ENCODE measurements around the gene ST6GALNAC4. TPM values are rescaled to one million over a fixed set of nuclear protein-coding genes. Genes with fewer than 3 reads are reported as not detected.
"Not testable (repeated sequence)": the region's sequence is repeated elsewhere in the genome, so short reads cannot be mapped to it uniquely, and the experiment has no call there.

Gene ST6GALNAC4
- total and polyA plus RNA-seq, 3 donors from 2014 or later = 10.3 to 24.7 (median 18.8) TPM

GRCh38 chr9:127873886-127874285 is 43.0 kb downstream of the ST6GALNAC4 start:
- peak; percentile 91 for DNase-seq
- intact Hi-C loops (cut with DNase I; ENCODE audit: low total_unique reads) = loop anchor here (10.0 kb wide), 1 partner anchor 139 kb away; the partner anchor contains the start of gene TOR2A
- Histone ChIP-seq H3K4me3 (no peak overlapping the region), H3K4me1 (peaks cover 57% of the 10 kb centered on the region), H3K27ac (peak overlapping the region; percentile 56 to 63), H3K36me3 (ENCODE audit: low read depth, missing control alignments) (no peaks in the 10 kb centered on the region), H3K27me3 (no peaks in the 10 kb centered on the region), H3K9me3 (no peaks in the 10 kb centered on the region)
- TF ChIP-seq CTCF (IDR thresholded peaks at IDR 0.05) (no peak), POLR2A (IDR thresholded peaks at IDR 0.05) (no peak)
- WGBS, 2 donors = 39 to 72% methylated on average over 2 to 10 of the region's 10 CpGs

- no peaks in the 10 kb centered on the region for H3K36me3 ChIP-seq (ENCODE audit: low read depth, missing control alignments)
- H3K4me1 ChIP-seq = peaks cover 60% of the 10 kb centered on the region
- H3K27ac ChIP-seq = peak overlapping the region in 1 of 2 donors; percentile 63
- intact Hi-C loops (cut with DNase I; ENCODE audit: low total_unique reads) = loop anchor here (10.0 kb wide), 1 partner anchor 138 kb away; the partner anchor contains the start of gene TOR2A
- H3K9me3 ChIP-seq = no peaks in the 10 kb centered on the region
- DNase-seq = no peak
- TF ChIP-seq CTCF (IDR thresholded peaks at IDR 0.05) (no peak), POLR2A (IDR thresholded peaks at IDR 0.05) (no peak)
- WGBS, 2 donors = 42 to 66% methylated on average over 9 to 19 of the region's 19 CpGs
- H3K27me3 ChIP-seq = no peaks in the 10 kb centered on the region
- H3K4me3 ChIP-seq = no peak overlapping the region
These were observed 43.6 kb downstream of the ST6GALNAC4 start for GRCh38 chr9:127873223-127873691.

GRCh38 chr9:127872369-127873222 is 44.2 kb downstream of the ST6GALNAC4 start:
- Histone ChIP-seq H3K36me3 (ENCODE audit: low read depth, missing control alignments) (no peaks in the 10 kb centered on the region), H3K9me3 (no peaks in the 10 kb centered on the region), H3K27me3 (no peaks in the 10 kb centered on the region), H3K4me3 (no peak overlapping the region), H3K27ac (no peak overlapping the region), H3K4me1 (peaks cover 59% of the 10 kb centered on the region)
- intact Hi-C loops (cut with DNase I; ENCODE audit: low total_unique reads) = loop anchor here (10.0 kb wide), 1 partner anchor 138 kb away; the partner anchor contains the start of gene TOR2A
- WGBS, 2 donors = 75 to 85% methylated on average over 7 to 20 of the region's 20 CpGs
- no peak for TF ChIP-seq POLR2A (IDR thresholded peaks at IDR 0.05)
- no peak for DNase-seq

- H3K4me1 ChIP-seq = peaks cover 62% of the 10 kb centered on the region
- H3K9me3 ChIP-seq = no peaks in the 10 kb centered on the region
- intact Hi-C loops (cut with DNase I; ENCODE audit: low total_unique reads) = loop anchor here (10.0 kb wide), 1 partner anchor 137 kb away; the partner anchor contains the start of gene TOR2A
- no peak overlapping the region for H3K27ac ChIP-seq
- no peaks in the 10 kb centered on the region for H3K27me3 ChIP-seq
- H3K36me3 ChIP-seq (ENCODE audit: low read depth, missing control alignments) = no peaks in the 10 kb centered on the region
- no peak for DNase-seq
- no peak for TF ChIP-seq POLR2A (IDR thresholded peaks at IDR 0.05)
- TF ChIP-seq CTCF (IDR thresholded peaks at IDR 0.05) = no peak
- WGBS, 2 donors = 81 to 87% methylated on average over 9 of the region's 9 CpGs
- no peak overlapping the region for H3K4me3 ChIP-seq
These were observed 45.3 kb downstream of the ST6GALNAC4 start for GRCh38 chr9:127871531-127871930.

GRCh38 chr9:127870887-127871286 is 46.0 kb downstream of the ST6GALNAC4 start:
- 69 to 88% methylated on average over 8 to 12 of the region's 12 CpGs for WGBS, 2 donors
- TF ChIP-seq POLR2A (IDR thresholded peaks at IDR 0.05) (no peak), CTCF (IDR thresholded peaks at IDR 0.05) (no peak)
- Histone ChIP-seq H3K36me3 (ENCODE audit: low read depth, missing control alignments) (no peaks in the 10 kb centered on the region), H3K4me1 (peaks cover 58% of the 10 kb centered on the region), H3K27me3 (no peaks in the 10 kb centered on the region), H3K4me3 (no peak overlapping the region), H3K27ac (no peak overlapping the region), H3K9me3 (no peaks in the 10 kb centered on the region)
- intact Hi-C loops (cut with DNase I; ENCODE audit: low total_unique reads) = loop anchor here (10.0 kb wide), 1 partner anchor 136 kb away; the partner anchor contains the start of gene TOR2A
- DNase-seq = no peak

GRCh38 chr9:127870153-127870491 is 46.7 kb downstream of the ST6GALNAC4 start:
- intact Hi-C loops (cut with DNase I; ENCODE audit: low total_unique reads) = loop anchor here (10.0 kb wide), 1 partner anchor 135 kb away; the partner anchor contains the start of gene TOR2A
- WGBS, 2 donors = 74 to 85% methylated on average over 8 to 9 of the region's 9 CpGs
- not testable (repeated sequence) for H3K4me3 ChIP-seq; H3K27me3 ChIP-seq; DNase-seq; H3K27ac ChIP-seq; H3K36me3 ChIP-seq (ENCODE audit: low read depth, missing control alignments); H3K9me3 ChIP-seq
- peaks cover 50% of the 10 kb centered on the region for H3K4me1 ChIP-seq
